Psoas muscle (tissue), 8 donors: ENCODE measurements around the gene ANKRD7. TPM values are rescaled to one million over a fixed set of nuclear protein-coding genes. Genes with fewer than 3 reads are reported as not detected.
"Not testable (repeated sequence)": the region's sequence is repeated elsewhere in the genome, so short reads cannot be mapped to it uniquely, and the experiment has no call there.

ENCODE experiments used
- ATAC-seq, 4 donors: fragments of 200-7000 bp; cut with Tn5 transposase; one replicate each; pipeline ENCODE4 v1.9.1; 2020; ENCODE audit warnings: moderate library complexity in 3 of 4, mild to moderate bottlenecking in 2 of 4
- DNase-seq, 2 donors: peaks; one replicate each; pipeline ENCODE4 v3.0.0-alpha.2; 2020
- H3K27ac ChIP-seq: fragments of 200-600 bp; one replicate; pipeline ENCODE4 v1.8.0; 2022
- H3K27me3 ChIP-seq, 3 donors: fragments of 200-600 bp in 1 of 3; one replicate each; pipeline versions ENCODE4 v1.6.1 to v1.8.0; 2013 to 2022; ENCODE audit warnings: low read length in 2 of 3, mild to moderate bottlenecking in 2 of 3, moderate library complexity in 1 of 3; ENCODE audit not compliant: insufficient read depth in 3 of 3
- H3K36me3 ChIP-seq, 2 donors: fragments of 200-600 bp in 1 of 2; one replicate each; pipeline versions ENCODE4 v1.6.1 to v1.8.0; 2013 to 2022; ENCODE audit warnings: low read depth in 1 of 2, mild to moderate bottlenecking in 1 of 2, moderate library complexity in 1 of 2; ENCODE audit not compliant: insufficient read depth in 1 of 2
- H3K4me1 ChIP-seq: fragments of 200-600 bp; one replicate; pipeline ENCODE4 v1.8.0; 2022
- H3K4me3 ChIP-seq: fragments of 200-600 bp; one replicate; pipeline ENCODE4 v1.8.0; 2022; ENCODE audit warnings: mild to moderate bottlenecking
- H3K9me3 ChIP-seq: fragments of 200-600 bp; one replicate; pipeline ENCODE4 v1.8.0; 2022
- WGBS, 3 donors: extraction: QIAGEN DNeasy Blood & Tissue Kit; methylation state at CpG; one replicate each; pipeline versions ENCODE4 v1.1.6 to v1.1.7; 2013; 5-methylcytosine and 5-hydroxymethylcytosine counted together
- intact Hi-C, 2 donors: fragments of 100-400 bp; cut with DNase I; formaldehyde crosslinking; loops; one replicate each; pipeline versions ENCODE4 v1.11.0 to v1.14.2; 2022
- polyA plus RNA-seq, 3 donors: library from polyadenylated mRNA; stranded (reverse); fragments of 200-250 nt; gene quantifications; one replicate each; pipeline ENCODE4 v1.2.3, GENCODE V29; 2013
- total RNA-seq, 4 donors: library from RNA; stranded (reverse); fragmentation: NEBNext Ultra II Directional in 2 of 4; extraction: Animal tissue kit (Norgen Biotek cat#: 25700) in 2 of 4; gene quantifications; one replicate each; pipeline versions ENCODE4 v1.2.1 to v1.2.4, GENCODE V29; 2021 to 2023
- TF ChIP-seq, protein P1 (sequence below): fragments of 200-600 bp; IDR thresholded peaks from one replicate; pipeline ENCODE4 v1.8.0; 2022; ENCODE audit warnings: antibody characterized with exemption
- donor health status: healthy with polysubstance abuse.
- donor health status: DM: no; HTN: no; CAD: no; lungs with moderate emphysema.
- donor health status: Bipolar disorder and iron deficiency.
- donor health status: healthy.
- donor health status: DM: yes; HTN: yes; CAD: no.
- donor health status: DM: no; HTN: no; CAD: no.
- donor health status: DM: no; HTN: no; CAD: no.
- donor health status: DM: yes; HTN: yes; CAD: no.

Gene ANKRD7
- total and polyA plus RNA-seq, 7 donors, result 0.15 to 0.82 (median 0.40) TPM; not detected in 2

DNA sequence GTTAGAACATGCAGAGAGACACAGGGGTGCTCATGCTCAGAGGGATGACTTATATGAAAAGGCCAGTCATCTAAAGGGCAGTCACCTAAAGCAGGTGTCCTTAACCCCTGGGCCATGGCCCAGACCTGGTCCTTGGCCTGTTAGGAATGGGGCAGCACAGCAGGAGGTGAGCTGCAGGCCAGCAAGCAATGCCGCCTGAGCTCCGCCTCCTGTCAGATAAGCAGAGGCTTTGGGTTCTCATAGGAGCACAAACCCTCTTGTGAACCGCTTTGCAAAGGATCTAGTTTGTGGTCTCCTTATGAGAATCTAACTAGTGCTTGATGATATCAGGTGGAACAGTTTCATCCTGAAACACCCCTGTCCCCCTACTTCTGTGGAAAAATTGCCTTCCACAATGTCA, 14.5 kb downstream of the ANKRD7 start:
- H3K4me3 ChIP-seq, result no peak overlapping the region
- intact Hi-C loops, result no loop called here
- TF ChIP-seq, protein P1, sequence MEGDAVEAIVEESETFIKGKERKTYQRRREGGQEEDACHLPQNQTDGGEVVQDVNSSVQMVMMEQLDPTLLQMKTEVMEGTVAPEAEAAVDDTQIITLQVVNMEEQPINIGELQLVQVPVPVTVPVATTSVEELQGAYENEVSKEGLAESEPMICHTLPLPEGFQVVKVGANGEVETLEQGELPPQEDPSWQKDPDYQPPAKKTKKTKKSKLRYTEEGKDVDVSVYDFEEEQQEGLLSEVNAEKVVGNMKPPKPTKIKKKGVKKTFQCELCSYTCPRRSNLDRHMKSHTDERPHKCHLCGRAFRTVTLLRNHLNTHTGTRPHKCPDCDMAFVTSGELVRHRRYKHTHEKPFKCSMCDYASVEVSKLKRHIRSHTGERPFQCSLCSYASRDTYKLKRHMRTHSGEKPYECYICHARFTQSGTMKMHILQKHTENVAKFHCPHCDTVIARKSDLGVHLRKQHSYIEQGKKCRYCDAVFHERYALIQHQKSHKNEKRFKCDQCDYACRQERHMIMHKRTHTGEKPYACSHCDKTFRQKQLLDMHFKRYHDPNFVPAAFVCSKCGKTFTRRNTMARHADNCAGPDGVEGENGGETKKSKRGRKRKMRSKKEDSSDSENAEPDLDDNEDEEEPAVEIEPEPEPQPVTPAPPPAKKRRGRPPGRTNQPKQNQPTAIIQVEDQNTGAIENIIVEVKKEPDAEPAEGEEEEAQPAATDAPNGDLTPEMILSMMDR, result no peak
- WGBS, 3 donors, result 87 to 90% (median 89%) methylated on average over 3 of the region's 3 CpGs
- ATAC-seq (no peak), DNase-seq (no peak)
- no peaks in the 10 kb centered on the region for H3K36me3 ChIP-seq
- no peaks in the 10 kb centered on the region for H3K27me3 ChIP-seq
- no peaks in the 10 kb centered on the region for H3K4me1 ChIP-seq
- H3K9me3 ChIP-seq, result no peaks in the 10 kb centered on the region
- H3K27ac ChIP-seq, result no peak overlapping the region

DNA sequence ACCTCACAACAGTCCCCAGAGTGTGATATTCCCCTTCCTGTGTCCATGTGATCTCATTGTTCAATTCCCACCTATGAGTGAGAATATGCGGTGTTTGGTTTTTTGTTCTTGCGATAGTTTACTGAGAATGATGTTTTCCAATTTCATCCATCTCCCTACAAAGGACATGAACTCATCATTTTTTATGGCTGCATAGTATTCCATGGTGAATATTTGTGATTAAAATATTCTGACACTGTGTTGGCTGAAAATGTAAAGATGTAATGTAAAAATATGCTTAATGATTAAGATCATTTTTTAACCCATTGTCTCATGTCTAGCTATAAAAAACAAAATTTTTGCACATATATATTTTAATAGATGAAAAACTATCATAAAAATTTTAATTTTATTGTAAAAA, 15.8 kb downstream of the ANKRD7 start:
- intact Hi-C loops, H3K36me3 ChIP-seq, H3K4me3 ChIP-seq, H3K27ac ChIP-seq, ATAC-seq, DNase-seq, H3K4me1 ChIP-seq, H3K27me3 ChIP-seq, H3K9me3 ChIP-seq: not testable (repeated sequence)
- WGBS, 3 donors, result 93 to 97% (median 96%) methylated on average over 2 of the region's 2 CpGs

DNA sequence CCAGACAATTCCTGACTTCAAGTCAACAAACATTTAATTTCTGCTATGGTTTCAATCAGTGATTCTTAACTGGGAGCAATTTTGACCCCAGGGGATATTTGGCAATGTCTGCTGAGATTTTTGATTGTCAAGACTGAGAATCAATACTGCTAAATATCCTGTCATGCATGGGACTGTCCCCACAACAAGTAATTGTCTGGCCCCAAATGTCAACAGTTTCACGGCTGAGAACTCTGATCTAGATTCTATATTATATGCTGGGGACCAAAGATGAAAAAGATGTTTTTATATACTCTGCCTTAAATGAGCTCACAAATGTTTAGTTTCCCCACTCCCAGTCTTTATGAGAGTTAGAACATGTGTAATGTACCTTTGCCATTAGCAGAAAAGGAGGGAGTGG, 19.2 kb downstream of the ANKRD7 start:
- 74 to 78% (median 75%) methylated on average over 1 of the region's 1 CpG for WGBS, 3 donors
- H3K9me3 ChIP-seq, result no peaks in the 10 kb centered on the region
- TF ChIP-seq, protein P1, result no peak
- no peak overlapping the region for H3K27ac ChIP-seq
- no peaks in the 10 kb centered on the region for H3K4me1 ChIP-seq
- DNase-seq, result no peak
- no peaks in the 10 kb centered on the region for H3K27me3 ChIP-seq
- intact Hi-C loops, result no loop called here
- no peak overlapping the region for H3K4me3 ChIP-seq
- no peaks in the 10 kb centered on the region for H3K36me3 ChIP-seq
- ATAC-seq, result no peak

DNA sequence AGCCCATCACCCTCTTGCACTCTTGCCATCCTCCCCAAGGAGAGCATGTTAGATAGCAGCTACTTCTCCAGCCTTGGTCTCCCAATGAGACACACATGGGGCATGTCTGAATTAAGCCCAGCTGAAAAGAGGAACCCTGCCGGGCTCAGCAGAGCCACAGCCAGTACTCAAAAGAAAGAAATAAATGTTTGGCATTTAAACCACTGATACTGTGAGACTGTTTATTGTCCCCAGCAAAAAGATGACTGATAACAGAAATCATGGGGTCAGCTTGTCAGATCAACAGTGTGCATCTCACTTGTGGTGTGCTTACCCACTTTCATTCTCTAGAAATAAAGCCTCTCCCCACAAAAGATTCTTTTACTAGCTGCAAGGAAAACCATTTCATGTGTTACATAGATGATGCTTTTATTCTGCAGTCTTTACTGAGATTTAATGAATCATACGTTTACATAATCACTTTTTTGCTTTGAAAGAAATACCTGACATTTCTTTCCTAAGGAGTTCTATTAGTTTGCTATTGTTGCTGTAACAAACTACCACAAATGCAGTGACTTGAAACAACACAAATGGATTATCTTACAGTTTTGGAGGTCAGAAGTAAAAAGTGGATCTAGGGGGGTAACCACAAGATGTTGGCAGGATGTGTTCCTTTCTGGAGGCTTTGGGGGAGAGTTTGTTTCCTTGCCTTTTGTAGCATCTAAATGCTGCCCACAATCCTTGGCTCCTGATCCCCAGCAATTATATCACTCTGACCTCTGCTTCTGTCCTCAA, 20.9 kb downstream of the ANKRD7 start:
- intact Hi-C loops, result no loop called here
- TF ChIP-seq, protein P1, result no peak
- Histone ChIP-seq H3K4me3 (no peak overlapping the region), H3K27ac (no peak overlapping the region), H3K36me3 (no peaks in the 10 kb centered on the region), H3K4me1 (no peaks in the 10 kb centered on the region), H3K27me3 (no peaks in the 10 kb centered on the region), H3K9me3 (no peaks in the 10 kb centered on the region)
- WGBS, 3 donors, result 59 to 70% (median 59%) methylated on average over 2 of the region's 2 CpGs
- no peak for DNase-seq
- ATAC-seq, result no peak

DNA sequence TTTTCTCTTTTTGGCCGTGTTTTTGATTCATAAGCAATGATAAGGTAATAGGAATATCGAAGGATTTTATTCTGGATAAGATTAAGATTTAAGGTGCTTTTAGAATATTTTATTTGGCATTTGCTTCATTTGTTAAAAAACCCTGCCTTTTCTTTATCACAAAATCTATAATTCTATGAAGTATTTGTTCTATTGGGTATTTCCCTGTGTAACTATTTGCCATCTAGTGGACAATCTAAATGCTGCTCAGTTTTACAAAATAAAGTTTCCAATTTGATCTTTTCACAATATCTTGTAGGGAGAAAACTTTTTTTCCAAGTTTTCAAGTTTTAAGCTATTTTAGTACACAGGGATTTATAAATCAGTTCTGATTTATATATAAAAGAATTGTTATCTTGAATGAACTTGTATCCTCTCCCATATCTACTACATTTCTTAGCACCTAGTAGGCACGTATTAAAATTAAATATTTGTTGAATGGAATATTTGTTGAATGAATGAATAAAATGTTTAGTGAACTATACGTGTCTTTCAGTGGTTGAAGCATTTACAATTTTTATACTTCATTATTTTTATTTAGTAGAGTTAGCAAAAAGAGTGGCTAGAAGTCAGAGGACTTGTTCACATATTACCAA, 26.5 kb downstream of the ANKRD7 start:
- WGBS, 3 donors, result 75 to 87% (median 83%) methylated on average over 4 of the region's 4 CpGs
- H3K27me3 ChIP-seq, result no peaks in the 10 kb centered on the region
- H3K9me3 ChIP-seq, result no peaks in the 10 kb centered on the region
- no peak overlapping the region for H3K27ac ChIP-seq
- H3K36me3 ChIP-seq, result no peaks in the 10 kb centered on the region
- no peak for DNase-seq
- TF ChIP-seq, protein P1, result no peak
- H3K4me3 ChIP-seq, result no peak overlapping the region
- H3K4me1 ChIP-seq, result no peaks in the 10 kb centered on the region
- intact Hi-C loops, result no loop called here
- ATAC-seq, result no peak
